Measurements from ENCODE around the gene TRABD.
"Not testable (repeated sequence)": the region's sequence is repeated elsewhere in the genome, so short reads cannot be mapped to it uniquely, and the experiment has no call there.

- not testable (repeated sequence) for TF ChIP-seq POLR2AphosphoS5, POLR2A (IDR thresholded peaks at IDR 0.05)
Observed at GRCh38 chr22:50147258-50148165, 38.2 kb upstream of the TRABD start.

All from breast epithelium (tissue), 3 donors.